ENCODE results near the gene ZNF207. TPM values are rescaled to one million over a fixed set of nuclear protein-coding genes. Genes with fewer than 3 reads are reported as not detected.

The ZNF207 gene
- total and polyA plus RNA-seq, 9 of the 15 experiments (the other 6 are each of a cell fraction or from before 2014, with no cell fraction given), result 123 to 370 (median 250) TPM

DNA sequence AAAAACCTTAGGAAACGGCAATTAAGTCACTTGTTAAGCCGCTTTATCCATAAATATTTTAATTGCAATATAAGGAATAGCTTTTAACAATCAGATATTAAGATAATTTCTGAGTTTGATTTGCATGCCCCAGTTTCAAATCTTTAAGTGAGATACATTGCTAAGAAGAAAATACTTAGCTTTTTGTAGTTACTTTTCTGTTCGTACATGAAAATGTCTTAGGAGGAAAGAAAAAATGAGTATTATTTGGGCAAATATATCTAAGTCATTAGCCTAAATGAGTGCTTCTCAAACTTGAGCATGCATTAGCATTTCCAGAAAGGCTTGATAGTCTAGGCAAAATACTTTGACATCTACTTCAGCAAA is 6.4 kb downstream of the ZNF207 start:
- no peak overlapping the region for H2AFZ ChIP-seq (ENCODE audit: low read depth, low read length)
- H3K9me3 ChIP-seq (replicated peaks; ENCODE audit: control insufficient read depth, insufficient read depth, low read depth, low read length), result no peaks in the 10 kb centered on the region
- peaks cover 16 to 18% of the 10 kb centered on the region in 2 experiments; a peak in 4 of 5 replicates for H3K4me1 ChIP-seq (replicated peaks in 1 of 2; ENCODE audit: control insufficient read depth in 2 of 2, insufficient read depth in 2 of 2, low read length in 2 of 2)
- peaks cover 55% of the 10 kb centered on the region for H4K20me1 ChIP-seq (replicated peaks; ENCODE audit: control insufficient read depth, insufficient read depth, low read length)
- no peaks in the 10 kb centered on the region for H3K27me3 ChIP-seq (ENCODE audit: control insufficient read depth in 2 of 2, insufficient read depth in 2 of 2, low read length in 2 of 2)
- peaks cover 97% of the 10 kb centered on the region for H3K79me2 ChIP-seq (ENCODE audit: control insufficient read depth, insufficient read depth, low read length)
- ChIA-PET POLR2A (interaction anchor here (1.6 to 3.0 kb wide), 3 partner anchors 10 to 15 kb away, joined by 3 to 17 read pairs (median 14); no protein-coding TSS in a partner anchor), CTCF (ENCODE audit: low intra/inter-chr PET ratio) (no interaction called here)
- WGBS (ENCODE audit: insufficient coverage, low coverage, missing lambda C conversion rate), result 96% methylated on average over 3 of the region's 3 CpGs
- no TSS peak for BruUV-seq (replicated peaks)
- DNase-seq (ENCODE audit: extremely low read depth in 1 of 4, low spot score in 3 of 4), result no peak
- no peak for ATAC-seq
- FAIRE-seq, result no peak
- no peak overlapping the region for H3K9ac ChIP-seq (ENCODE audit: insufficient read depth in 1 of 2, low read depth in 2 of 2, low read length in 2 of 2)
- no peak overlapping the region for H3K27ac ChIP-seq (ENCODE audit: extremely low read depth, low read depth, low read length)
- peaks cover 95% of the 10 kb centered on the region for H3K36me3 ChIP-seq (ENCODE audit: control insufficient read depth, insufficient read depth, low read length)
- intact Hi-C loops (cut with micrococcal nuclease) (no loop called here), in situ Hi-C loops (cut with MboI) (no loop called here)
- H3K4me2 ChIP-seq (ENCODE audit: insufficient read depth, low read length), result no peak overlapping the region
- no peak for TF ChIP-seq FOXA1 (IDR thresholded peaks at IDR 0.05; ENCODE audit: borderline replicate concordance)
- TF ChIP-seq RBFOX2 (IDR thresholded peaks at IDR 0.05; ENCODE audit: low read depth, low read length), result 0 out of 2 replicates have a peak, but pooled peaks have one; percentile 22
- TF ChIP-seq MAZ (CRISPR knock-in tag; conservative IDR thresholded peaks at IDR 0.05 in 1 of 2, IDR thresholded peaks at IDR 0.05 in 1 of 2), result no peak
- no peak for TF ChIP-seq ZSCAN29 (IDR thresholded peaks at IDR 0.05)
- H3K4me3 ChIP-seq, result no peak overlapping the region
- H3K9me1 ChIP-seq (ENCODE audit: control insufficient read depth, insufficient read depth, low read length), result peaks cover 6% of the 10 kb centered on the region

GRCh38 chr17:32356750-32357149 is 6.8 kb downstream of the ZNF207 start:
- Histone ChIP-seq H3K27me3 (ENCODE audit: control insufficient read depth in 2 of 2, insufficient read depth in 2 of 2, low read length in 2 of 2) (no peaks in the 10 kb centered on the region), H3K4me3 (no peak overlapping the region), H2AFZ (ENCODE audit: low read depth, low read length) (no peak overlapping the region), H3K9ac (ENCODE audit: insufficient read depth in 1 of 2, low read depth in 2 of 2, low read length in 2 of 2) (no peak overlapping the region), H3K27ac (ENCODE audit: extremely low read depth, low read depth, low read length) (no peak overlapping the region), H3K9me1 (ENCODE audit: control insufficient read depth, insufficient read depth, low read length) (peaks cover 6% of the 10 kb centered on the region), H3K9me3 (replicated peaks; ENCODE audit: control insufficient read depth, insufficient read depth, low read depth, low read length) (no peaks in the 10 kb centered on the region), H4K20me1 (replicated peaks; ENCODE audit: control insufficient read depth, insufficient read depth, low read length) (peaks cover 51% of the 10 kb centered on the region), H3K4me1 (replicated peaks in 1 of 2; ENCODE audit: control insufficient read depth in 2 of 2, insufficient read depth in 2 of 2, low read length in 2 of 2) (peaks cover 16 to 18% of the 10 kb centered on the region in 2 experiments; a peak in 4 of 5 replicates), H3K79me2 (ENCODE audit: control insufficient read depth, insufficient read depth, low read length) (peaks cover 97% of the 10 kb centered on the region), H3K4me2 (ENCODE audit: insufficient read depth, low read length) (no peak overlapping the region), H3K36me3 (ENCODE audit: control insufficient read depth, insufficient read depth, low read length) (peaks cover 95% of the 10 kb centered on the region)
- intact Hi-C loops (cut with micrococcal nuclease), result no loop called here
- WGBS (ENCODE audit: insufficient coverage, low coverage, missing lambda C conversion rate), result 87% methylated on average over 5 of the region's 5 CpGs
- ATAC-seq, result no peak; the same call in 2 of the 3 replicates
- FAIRE-seq, result no peak
- DNase-seq (ENCODE audit: extremely low read depth in 1 of 4, low spot score in 3 of 4), result no peak
- TF ChIP-seq POU5F1 (IDR thresholded peaks at IDR 0.05; ENCODE audit: borderline replicate concordance, low read depth, low read length, partially characterized antibody) (no peak), POLR2B (IDR thresholded peaks at IDR 0.05; ENCODE audit: low read depth, partially characterized antibody) (peak; percentile 31), POLR2AphosphoS5 (IDR thresholded peaks at IDR 0.05; ENCODE audit: control insufficient read depth, insufficient read depth, low read depth, low read length) (peak; percentile 38; the same call in 1 of the 2 replicates), ZNF224 (CRISPR knock-in tag; IDR thresholded peaks at IDR 0.05) (no peak), RBFOX2 (IDR thresholded peaks at IDR 0.05; ENCODE audit: low read depth, low read length) (0 out of 2 replicates have a peak, but pooled peaks have one; percentile 29), HMG20B (CRISPR knock-in tag; IDR thresholded peaks at IDR 0.05) (no peak)
- ChIA-PET POLR2A (interaction anchor here (1.6 to 3.0 kb wide), 2 partner anchors 10 to 15 kb away, joined by 3 to 17 read pairs; no protein-coding TSS in a partner anchor), CTCF (ENCODE audit: low intra/inter-chr PET ratio) (no interaction called here)
- no TSS peak for BruUV-seq (replicated peaks)
- in situ Hi-C loops (cut with MboI), result no loop called here
